GM12872 (cell line): ENCODE data around the gene FMN1.

Source experiments
- TF ChIP-seq, protein P1 (sequence below): IDR thresholded peaks from 3 replicates; pipeline ENCODE4 v1.5.1; 2011; ENCODE audit warnings: low read depth, mild to moderate bottlenecking, low read length, moderate library complexity; ENCODE audit not compliant: insufficient read depth

Gene FMN1

DNA sequence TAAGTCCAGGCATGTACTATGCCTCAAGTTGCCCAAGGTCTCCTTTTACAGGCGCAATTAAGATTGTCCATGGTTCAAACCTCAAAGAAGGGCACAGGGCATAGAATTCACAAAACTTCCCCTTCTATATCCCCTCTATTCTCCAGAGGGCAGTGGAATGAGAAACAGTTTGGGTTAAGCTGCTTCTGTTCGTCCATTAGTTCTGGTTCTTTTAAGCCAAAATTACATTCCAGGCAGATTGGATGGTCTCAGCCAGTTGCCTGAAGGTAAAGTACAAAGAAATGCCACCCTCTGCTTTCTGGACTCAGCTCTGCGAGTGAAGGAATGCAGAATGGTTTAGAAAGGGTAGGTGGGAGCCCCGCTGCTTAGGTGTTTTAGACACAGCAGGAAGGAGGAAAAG is 276.0 kb downstream of the FMN1 start:
- TF ChIP-seq, protein P1, sequence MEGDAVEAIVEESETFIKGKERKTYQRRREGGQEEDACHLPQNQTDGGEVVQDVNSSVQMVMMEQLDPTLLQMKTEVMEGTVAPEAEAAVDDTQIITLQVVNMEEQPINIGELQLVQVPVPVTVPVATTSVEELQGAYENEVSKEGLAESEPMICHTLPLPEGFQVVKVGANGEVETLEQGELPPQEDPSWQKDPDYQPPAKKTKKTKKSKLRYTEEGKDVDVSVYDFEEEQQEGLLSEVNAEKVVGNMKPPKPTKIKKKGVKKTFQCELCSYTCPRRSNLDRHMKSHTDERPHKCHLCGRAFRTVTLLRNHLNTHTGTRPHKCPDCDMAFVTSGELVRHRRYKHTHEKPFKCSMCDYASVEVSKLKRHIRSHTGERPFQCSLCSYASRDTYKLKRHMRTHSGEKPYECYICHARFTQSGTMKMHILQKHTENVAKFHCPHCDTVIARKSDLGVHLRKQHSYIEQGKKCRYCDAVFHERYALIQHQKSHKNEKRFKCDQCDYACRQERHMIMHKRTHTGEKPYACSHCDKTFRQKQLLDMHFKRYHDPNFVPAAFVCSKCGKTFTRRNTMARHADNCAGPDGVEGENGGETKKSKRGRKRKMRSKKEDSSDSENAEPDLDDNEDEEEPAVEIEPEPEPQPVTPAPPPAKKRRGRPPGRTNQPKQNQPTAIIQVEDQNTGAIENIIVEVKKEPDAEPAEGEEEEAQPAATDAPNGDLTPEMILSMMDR, result no peak

DNA sequence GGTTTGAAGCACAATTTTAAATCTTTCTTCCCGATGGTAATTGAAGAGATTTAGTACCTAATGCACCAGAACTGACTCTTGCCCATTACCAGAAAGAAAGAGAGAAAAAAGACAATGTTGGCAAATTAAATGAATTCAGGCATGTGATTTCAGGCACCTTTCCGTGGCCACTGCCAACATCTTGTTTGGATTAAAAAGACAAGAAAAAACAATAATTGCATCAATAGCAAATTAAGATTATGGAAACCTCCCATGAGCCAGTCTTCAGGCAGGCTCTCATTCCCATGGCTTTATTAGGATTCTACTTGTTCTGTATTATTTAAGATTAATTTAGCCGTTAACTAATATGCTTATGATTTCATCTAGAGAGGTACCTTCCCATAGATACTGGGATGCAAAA is 283.7 kb downstream of the FMN1 start:
- TF ChIP-seq, protein P1, result no peak

DNA sequence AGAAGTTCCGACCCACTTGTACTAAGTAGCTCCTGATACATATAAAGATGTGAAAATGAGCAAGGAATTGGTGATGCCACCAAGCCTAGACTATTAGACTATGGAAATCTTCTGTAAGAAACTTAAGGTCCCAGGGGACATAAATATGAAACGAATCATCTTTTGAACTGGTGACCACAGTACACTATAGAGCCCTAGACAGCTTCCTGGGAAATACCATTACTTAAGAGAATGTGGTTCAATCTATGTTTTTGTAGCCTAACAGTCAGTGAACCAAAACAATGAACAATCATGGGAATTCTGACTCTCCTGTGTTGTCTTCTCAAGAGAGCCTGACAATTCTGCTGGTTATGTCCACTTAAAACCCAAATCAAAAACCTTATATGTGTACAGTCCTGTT is 285.1 kb downstream of the FMN1 start:
- TF ChIP-seq, protein P1, result no peak

DNA sequence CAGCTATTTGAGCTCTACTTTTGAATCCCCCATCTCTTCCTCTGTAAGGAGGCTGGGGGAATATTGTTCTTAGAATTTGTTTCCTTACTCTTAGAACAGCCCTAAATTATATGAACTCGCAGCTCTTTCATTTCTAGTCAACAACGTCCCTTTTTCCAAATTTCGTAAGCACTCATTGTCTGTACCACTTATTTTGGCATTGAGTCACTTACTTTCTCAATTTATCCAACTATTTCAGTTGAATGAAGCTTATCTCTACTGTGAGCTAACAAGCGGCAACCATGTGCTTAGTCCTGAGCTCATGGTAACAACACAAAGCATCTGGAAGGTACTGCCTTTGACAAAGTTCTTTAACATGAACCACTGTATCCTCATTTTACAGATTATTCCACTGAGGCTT is 285.6 kb downstream of the FMN1 start:
- TF ChIP-seq, protein P1, result no peak

DNA sequence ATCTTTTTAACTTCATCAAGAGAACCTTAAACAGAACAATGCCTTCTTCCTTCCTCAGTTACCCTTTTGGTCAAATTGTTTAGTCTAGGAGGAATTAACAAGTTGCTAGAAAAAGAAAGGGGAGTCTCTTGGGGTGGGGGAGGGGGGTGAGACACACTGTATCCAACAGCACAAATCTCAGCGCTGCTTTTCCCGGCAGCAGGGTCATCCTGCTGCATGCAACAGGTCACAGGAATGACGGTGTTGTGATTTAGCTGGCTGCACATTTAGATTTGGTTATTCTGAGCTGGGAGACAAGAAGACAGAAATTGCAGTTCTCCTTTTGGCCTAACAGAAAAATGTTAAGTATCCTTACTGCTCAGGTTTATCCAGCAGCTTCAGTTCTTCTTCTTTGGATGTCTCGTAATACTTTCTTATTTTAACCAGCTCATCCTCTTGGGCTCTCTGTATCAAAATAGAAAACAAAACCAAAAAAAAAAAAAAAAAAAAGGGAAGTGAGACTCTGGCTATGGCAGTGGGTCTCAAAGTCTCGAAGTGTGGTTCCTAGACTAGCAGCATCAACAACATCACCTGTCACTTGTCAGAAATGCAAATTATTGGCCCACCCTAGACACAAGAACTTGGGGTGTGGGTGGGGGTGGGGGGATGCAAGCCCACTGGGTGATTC is 286.2 kb downstream of the FMN1 start:
- TF ChIP-seq, protein P1, result no peak

DNA sequence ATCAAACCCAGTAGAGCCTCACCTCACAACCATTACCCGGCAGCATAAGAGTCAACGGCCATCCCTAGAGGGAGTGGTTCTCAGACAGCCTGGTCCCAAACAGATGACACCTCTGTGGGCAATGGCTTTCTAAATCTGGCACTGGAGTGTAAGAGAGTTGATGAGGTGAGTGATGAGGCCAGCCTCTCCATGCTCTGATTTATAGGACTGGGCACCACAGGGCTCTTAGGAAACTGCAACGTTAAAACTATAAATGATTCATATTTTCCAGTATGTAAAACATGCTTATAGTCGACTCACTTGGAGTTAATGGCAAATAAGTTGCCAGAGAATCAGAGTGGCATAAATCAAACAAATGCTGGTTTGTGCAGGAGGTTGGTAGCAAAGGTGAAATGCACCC is 289.0 kb downstream of the FMN1 start:
- TF ChIP-seq, protein P1, result no peak

DNA sequence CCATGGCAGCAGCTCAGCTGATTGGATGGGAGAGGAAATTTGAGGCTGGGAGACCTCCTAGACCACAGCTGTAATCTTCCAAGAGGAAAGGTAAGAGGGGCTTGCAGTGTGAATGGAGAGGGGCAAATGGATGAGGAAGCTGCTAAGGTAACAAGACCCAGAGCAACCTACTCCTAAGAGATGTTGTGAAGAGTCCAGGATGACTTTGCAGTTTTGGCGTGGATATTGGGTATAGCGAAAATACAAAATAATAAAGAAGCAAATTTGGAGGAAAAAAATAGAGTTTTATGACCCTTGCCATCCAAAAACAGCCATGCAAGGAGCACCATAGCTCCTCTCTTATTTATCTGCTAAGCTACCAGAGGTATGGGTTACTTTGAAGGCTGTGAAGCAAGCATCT is 290.1 kb downstream of the FMN1 start:
- TF ChIP-seq, protein P1, result no peak
